NCI-H526 (cell line): ENCODE data around the gene GOLM1.
"Not testable (repeated sequence)": the region's sequence is repeated elsewhere in the genome, so short reads cannot be mapped to it uniquely, and the experiment has no call there.

Experiments used
- DNase-seq, 2 experiments: peaks; one replicate each; lab custom pipeline; 2025; lab: John Stamatoyannopoulos, UW

Gene GOLM1

DNA sequence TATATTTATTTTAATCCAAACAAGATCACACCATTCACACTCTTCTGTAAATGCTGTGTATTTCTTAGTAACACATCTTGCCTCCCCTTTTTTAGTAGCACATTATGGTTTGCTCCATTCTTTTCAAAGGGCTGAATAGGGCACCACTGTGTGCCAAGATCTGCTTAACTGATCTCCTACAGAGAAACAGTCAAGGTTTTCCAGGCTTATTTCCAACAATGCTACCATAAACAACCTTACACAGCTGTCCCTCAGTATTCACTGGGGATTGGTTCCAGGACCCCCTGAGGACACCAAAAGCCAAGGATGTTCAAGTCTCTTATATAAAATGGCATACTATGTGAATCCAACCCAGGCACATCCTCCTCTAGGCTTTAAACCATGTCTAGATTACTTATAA lies 16.5 kb downstream of the GOLM1 start:
- DNase-seq = no peak

DNA sequence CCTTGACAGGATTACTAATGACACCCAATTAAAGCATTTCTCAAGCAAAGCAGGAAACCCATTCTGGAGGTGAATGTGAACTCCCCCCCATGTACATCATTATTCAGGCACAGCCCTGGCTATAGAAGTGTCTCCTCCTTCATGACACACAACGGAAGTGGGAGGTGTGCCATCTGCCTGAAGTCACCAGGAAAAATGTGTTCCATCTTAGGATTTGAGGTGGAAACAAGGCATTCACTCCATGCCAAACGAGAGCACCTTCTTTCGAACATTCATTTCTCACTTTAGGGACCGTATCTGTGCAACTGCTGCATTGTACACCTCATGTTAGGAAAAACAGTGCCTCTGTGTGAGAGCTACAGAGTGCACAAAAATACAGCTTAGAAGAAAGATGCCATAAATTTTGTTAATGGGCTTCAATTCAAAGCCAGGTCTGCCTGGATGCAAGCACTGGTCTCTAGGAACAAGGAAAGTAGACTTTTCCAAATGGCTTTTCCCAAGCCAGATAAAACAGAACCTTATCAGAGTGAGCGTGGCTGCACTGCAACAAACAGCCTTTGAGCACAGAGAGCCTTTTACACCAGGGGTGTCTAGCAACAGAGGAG lies 19.4 kb downstream of the GOLM1 start:
- no peak for DNase-seq

DNA sequence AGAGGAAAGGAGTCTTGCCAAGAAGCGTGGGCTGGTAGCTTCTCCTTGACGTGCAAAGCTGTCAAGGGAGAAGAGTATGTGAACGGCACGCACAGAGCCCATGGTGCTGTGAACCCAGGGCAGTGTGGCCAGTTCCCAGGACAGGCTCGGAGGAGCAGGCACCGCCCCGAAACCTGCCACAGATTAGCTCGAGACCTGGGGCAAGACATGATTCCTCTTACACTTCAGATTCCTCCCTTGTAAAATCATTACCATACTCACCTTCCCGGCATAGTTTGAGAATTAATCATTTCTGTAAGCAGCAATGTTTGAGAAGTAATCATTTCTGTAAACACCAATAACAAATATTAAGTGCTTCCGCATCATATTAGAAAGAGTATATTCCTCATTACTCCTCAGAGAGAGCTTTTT lies 19.9 kb downstream of the GOLM1 start:
- no peak for DNase-seq

DNA sequence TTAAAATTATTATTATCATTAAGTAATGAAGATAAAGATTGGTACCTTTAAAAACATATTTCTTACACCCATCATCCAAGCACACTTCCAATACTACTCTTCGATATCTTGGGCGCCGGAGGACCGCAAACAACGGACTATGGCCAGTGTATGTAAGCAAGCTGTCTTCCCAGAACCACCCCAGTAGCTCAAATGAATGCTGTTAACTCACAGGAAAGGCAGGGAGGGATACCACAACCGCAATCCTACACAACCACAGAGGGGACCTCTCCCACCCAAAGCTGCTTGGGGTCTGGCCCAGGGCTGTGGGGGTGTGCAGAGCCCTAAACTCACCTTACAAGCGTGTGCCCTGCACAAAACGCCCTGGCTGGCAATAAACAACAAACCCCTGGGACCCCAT lies 20.6 kb downstream of the GOLM1 start:
- no peak for DNase-seq

DNA sequence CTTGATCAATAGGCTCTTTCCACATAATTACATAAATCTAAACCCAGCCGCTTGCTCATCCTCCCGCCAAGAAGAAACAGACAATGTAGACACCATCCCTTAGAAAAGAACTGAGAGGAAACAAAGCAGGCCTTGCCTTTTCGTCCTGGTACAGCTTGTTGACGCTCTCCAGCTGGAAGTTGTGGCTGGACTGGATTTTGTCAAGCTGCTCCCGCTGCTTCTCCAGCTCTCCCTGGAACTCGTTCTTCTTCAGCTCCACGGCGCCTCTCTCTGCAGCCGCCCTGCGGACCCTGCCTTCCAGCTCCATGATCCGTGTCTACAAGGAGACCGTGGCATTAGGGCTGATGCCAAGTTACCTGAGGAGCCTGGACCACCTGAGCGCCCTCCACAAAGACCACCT lies 22.1 kb downstream of the GOLM1 start:
- DNase-seq = no peak

DNA sequence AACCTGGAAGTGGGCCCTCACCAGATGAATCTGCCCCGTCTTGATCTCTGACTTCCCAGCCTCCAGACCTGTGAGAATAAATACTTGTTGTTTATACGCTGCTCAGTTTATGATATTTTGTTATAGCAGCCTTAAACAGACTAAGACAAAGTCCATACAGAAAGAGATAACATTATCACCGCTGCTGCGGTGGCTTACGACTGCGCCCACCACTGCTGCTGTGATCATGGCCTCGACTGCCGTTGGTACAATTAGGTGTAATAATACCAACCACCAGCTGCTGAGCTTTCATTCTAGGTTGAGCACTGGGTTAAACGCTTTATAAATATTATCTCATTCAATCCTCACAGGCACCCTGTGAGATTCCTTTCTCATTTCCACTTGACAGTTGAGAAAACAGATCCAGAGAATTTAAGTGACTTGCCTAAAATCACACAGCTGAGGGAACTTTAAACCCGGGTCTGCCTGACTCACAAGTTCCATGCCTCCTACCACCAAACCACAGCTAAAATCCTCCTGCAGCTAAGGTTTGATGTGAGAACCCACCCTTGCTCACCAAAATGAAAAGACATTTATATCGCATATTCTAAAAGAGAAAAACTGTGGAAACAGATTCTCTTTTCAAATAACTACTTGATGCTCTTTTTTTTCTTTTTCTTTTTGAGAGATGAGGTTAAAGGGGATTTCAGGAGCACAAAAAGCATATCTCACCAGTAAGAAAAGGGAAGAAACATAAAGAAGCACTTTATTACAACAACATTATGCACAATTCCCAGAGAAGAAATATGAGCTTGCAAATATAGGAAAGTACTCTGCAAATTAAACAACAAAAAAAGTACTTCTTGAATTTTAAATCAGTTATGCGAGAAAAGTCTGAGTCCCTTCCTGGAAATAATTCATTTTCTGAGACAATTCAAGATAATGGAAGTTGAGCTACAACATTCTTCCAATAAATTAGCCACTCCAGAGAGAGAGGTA lies 23.9 kb downstream of the GOLM1 start:
- DNase-seq = no peak

DNA sequence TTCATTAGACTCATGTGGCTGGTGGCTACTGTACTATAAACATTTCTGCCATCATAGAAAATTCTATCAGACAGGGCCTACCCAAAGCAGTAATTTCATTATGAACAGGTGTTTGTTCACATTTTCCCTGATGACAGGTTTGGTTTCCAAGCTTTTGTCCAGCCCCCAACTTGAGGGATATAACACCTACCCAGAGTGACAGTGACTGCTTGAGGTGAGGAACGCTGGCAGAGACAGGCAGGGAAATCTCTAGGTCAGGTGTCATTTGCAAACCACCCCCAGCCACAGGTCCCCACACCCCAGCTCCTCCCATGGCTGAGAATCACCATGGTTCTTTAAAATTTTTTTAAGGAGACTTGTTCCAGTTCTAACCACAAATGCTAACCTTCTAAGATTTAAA lies 25.5 kb downstream of the GOLM1 start:
- no peak for DNase-seq

DNA sequence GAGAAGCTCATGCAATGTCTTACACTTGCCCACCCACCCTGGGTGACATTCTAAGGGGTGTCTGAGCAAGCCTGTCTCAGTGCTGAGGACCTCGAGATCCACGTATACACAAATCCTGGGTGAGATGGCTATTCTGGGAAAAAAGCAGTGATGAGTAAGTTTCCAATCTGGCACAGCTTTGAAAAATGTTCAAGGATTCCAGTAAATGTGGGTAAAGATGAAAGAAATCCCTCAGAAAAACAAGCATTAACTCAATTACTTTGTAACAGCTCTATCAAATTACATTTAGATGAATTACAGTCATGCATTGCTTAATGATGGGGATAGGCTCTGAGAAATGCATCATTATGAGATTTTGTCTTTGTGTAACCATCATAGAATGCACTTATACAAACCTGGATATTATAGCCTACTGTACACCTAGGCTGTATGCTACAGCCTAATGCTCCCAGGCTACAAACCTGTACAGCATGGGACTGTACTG lies 26.9 kb downstream of the GOLM1 start:
- DNase-seq = no peak

DNA sequence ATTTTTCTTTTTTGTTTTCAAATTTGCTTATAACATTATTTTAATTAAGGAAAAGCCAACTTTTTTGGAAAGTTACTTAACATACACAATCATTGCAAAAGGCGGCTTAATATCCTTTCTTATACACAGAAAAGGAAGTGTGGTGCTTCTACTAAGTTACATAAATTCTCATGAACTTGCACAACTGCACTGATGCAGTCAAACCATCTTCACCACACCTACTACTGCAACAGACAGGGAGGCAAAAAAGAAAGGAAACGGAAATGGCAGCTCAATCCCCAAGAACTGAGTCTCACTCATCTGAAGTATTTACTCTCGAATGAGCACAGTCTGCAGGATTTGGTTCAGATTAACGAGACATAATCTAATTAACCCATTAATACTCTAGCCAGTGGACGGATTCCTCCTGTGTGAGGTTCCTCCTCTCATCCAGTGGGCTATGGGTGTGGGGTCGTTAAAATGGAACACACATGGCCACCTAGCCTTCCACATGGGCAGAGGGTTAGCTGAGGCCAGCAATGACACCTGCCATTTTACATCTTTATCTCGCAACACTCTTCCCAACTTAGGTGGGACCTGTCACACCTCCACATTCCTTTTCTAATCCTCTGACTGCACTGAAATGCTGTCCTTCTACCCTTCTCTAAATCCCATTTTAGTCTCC lies 30.0 kb downstream of the GOLM1 start:
- DNase-seq = no peak

DNA sequence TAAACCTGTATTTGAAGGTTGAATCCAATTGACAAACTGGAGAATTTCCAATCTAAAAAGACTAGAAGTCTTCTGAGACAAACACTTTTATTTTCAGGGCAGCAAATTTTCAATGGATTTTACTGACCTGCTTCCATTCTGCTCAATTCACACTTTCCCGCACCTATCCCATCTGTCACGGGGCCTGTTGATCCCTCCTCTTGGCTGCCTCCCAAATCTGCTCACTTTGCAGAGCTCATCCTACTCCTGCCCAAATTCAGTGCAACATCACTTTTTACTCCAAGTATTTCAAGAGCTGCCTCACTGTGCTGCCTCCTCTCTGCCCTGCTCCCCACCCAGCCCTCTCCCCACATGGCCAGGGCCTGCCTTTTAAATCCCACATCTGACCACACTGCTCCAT lies 35.1 kb downstream of the GOLM1 start:
- DNase-seq = no peak

DNA sequence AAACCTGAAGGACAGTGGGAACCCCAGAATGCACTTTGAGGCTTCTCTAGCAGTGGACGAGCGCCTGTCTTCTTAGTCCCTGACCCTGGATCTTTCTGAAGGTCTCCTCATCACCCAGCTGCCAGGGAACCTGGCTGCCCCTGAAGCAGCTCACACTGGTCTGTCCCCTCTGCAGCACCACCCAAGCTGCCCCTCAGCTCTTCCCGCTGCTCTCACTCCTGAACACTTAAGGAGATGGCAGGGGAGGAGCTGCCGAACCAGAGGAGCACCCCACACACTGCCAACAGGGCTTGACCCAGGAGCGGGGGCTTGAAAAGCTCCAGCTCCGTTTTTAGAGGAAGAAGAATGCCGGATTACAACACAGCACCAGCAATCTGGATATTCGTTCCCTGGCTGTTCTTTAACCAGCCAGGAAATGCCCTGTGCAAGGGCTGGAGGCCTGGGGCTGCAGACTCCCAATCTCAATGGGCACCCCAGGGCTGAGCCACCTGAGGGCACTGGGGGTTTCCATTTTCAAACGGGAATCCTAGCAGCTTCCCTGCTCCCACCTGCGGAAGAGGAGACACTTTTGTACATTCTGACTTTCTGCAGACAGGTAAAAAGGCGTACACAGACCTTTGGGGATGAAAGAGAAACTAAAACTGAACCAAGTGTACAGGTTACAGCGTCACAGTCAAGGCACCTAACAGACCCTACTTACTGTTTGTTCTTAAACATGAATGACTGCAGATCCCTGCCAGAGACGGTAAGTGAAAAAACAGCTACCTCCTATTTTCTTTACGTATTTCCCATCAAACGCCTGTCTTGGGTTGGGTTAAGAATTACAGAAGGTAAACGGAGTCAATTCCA lies 36.3 kb downstream of the GOLM1 start:
- DNase-seq = no peak

DNA sequence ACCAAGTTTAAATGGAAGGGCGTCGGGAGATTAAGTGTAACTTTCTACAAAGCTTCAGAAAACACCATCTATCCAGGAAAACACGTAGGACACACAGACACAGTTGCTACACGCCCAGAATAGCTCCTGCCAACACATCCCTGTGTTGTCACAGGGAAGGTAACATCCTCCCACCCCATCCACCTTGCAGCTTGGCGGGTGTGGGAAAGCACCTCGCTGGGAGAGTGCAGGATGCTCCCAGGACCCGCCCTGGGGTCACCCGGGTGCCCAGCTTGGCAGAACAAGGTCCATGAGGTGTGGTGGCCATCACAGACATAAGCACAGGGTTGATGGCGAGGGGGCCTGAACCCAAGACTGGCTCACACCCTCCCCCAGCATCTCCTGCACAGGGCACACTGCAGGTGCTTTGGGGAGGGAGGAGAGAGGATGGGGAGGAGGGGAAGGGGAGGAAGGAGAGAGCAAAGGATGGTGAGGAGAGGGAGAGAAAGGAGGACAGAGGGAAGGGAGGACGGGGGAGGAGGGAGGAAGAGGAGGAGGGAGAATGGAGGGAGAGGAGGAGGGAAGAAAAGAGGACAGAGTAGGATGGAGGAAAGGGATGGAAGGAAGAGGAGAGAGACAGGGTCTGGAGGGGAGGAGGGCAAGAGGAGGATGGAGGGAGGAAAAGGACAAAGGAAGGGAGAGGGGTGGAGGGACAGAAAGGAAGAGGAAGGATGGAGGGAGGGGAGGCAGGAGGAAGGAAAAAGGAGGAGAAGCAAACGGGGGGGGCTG lies 37.2 kb downstream of the GOLM1 start:
- no peak for DNase-seq

DNA sequence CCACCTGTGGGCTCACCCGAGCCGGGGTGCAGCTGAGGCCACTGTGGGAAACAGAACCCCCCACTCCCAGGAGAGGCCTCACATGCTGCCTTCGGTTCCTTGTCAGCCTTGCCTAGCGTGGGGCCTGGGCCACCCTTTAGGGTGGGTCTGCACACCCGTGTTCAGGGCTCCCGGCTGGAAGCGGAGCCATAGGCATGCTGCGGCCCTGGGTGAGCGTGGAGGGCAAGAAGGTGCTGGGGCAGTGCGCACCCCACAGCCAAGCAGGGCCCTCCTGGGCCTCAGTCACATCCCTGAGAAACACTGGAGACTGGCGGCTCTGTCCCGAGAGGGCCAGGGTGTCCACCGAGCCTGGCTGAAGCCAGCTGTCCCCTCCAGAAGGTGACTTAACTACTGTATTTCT lies 41.9 kb downstream of the GOLM1 start:
- DNase-seq = no peak

DNA sequence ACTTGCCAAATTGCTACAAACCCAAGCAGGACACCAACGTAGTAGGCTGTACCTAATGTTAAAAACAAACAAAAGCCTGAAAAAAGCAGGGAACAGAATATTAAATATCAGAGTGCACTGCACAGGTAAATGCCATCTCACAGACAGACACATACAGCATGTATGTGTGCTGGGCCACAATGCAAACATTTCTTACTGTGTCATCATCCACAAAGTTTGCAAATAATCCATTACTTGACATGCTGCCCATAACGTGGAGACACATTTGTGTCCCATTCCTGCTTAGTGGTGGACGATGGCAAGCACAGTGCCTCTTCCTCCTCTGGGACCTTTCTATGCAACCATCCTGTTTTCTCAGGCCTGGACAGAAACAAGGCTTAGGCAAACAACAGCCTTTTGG lies 44.7 kb downstream of the GOLM1 start:
- no peak for DNase-seq

DNA sequence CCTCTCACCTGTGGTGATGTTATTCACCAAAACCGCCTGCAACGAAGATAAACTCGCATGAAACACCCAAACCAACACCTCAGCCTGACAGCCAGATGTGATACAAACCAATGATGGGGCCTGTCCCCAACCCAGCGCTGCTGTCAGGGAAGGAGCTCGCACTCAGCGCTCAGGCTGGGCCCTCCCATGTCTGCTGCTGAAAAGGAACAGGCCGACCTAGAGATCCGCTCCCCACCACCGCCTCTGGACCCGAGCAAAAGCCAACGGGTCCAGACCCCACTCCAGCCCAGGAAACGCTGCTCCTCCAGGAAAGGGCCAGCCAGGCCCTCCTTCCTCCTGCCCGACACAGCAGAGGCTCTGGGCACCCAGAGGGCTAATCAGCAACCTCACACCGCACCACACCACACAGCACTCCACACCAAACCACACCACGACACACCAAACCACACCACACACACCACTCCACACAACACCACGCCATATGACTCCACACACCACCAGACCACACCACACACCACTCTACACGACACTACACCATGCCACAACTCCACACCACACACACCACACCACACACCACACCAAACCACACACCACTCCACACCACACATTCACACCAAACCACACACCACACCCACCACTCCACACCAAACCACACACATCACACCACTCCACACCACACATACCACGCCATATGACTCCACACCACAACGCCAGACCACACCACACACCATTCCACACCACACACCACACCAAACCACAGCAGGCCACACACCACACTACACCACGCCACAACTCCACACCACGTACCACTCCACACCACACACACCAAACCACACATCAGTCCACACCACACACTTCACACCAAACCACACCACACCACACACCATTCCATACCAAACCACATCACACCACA lies 46.5 kb downstream of the GOLM1 start:
- no peak for DNase-seq

DNA sequence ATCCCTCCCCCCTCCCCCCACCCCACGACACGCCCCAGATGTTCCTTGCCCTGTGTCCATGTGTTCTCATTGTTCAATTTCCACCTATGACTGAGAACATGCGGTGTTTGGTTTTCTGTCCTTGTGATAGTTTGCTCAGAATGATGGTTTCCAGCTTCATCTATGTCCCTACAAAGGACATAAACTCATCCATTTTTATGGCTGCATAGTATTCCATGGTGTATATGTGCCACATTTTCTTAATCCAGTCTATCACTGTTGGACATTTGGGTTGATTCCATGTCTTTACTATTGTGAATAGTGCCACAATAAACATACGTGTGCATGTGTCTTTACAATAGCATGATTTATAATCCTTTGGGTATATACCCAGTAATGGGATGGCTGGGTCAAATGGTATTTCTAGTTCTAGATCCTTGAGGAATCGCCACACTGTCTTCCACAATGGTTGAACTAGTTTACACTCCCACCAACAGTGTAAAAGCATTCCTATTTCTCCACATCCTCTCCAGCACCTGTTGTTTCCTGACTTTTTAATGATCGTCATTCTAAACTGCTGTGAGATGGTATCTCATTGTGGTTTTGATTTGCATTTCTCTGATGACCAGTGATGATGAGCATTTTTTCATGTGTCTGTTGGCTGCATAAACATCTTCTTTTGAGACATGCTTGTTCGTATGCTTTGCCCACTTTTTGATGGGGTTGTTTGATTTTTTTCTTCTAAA lies 51.2 kb downstream of the GOLM1 start:
- not testable (repeated sequence) for DNase-seq

DNA sequence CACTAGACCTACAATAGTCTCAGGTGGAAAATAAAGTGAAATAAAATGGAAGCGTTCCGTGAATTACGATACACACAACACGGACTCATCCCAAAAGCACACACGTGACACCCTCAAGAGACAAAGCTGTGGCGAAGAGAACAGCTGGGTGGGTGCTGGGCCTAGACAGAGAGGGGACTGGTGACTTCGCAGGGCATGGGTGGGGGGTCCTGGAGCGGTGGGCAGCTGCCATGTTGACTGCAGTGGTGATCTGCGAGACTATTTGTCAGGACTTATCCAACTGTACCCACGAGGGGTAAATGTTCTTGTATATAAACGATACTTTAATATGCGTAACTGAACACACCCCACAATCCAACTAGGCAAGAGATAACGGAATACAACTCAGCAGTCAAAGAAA lies 52.0 kb downstream of the GOLM1 start:
- DNase-seq = no peak

DNA sequence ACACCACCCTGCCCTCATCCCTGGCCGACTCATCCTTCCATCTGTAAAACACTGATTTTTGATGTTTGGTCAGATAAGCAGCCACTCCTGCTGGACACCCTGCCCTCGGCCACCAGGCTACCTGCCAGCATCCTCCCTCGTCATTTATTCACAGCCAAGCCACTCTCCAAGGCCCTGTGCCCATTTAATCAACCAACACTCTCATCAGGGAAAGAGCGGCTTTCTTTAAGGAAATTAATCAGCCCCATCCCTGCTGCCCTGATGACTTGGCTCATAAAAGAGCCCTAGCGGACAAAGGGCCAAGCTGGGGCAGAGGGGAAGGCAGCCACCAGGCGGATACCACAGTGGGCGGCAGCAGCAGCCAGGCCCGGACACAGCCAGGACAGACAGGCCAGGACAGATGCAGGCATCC lies 52.4 kb downstream of the GOLM1 start:
- DNase-seq = no peak

DNA sequence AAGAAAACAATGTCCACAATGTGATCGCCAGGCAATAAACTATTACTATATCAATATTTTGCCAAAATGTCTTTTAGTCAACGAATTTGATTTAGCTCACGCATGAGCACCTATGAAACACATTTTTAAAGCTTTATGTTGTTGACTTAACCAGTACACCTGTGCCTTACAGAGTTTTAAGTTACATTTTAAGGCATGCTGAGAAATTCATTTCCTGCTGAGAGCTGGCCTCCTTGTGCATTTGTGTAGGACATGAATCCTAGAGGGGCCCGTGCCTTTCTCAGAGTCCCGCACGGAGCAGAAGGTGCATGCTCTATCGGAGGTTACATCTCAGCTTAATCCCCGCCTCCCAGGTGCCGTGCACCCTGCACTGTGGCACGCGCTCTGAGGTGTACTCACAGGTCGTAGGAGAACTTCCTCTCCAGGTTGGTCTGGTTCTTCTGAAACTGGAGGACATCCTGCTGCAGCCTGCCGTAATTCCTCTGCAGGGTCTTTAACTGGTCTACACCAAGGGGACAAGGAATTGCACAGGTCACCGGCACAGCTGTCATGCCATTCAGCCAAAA lies 53.2 kb downstream of the GOLM1 start:
- DNase-seq = no peak
